NCI-H2196 treated with DMSO at 0.1 percent for 48 hours (cell line): Measurements from ENCODE around the gene FGG.

Experiments
- DNase-seq: peaks from one replicate; lab custom pipeline; 2025; ENCODE audit not compliant: unreplicated experiment; lab: John Stamatoyannopoulos, UW

The FGG gene

DNA sequence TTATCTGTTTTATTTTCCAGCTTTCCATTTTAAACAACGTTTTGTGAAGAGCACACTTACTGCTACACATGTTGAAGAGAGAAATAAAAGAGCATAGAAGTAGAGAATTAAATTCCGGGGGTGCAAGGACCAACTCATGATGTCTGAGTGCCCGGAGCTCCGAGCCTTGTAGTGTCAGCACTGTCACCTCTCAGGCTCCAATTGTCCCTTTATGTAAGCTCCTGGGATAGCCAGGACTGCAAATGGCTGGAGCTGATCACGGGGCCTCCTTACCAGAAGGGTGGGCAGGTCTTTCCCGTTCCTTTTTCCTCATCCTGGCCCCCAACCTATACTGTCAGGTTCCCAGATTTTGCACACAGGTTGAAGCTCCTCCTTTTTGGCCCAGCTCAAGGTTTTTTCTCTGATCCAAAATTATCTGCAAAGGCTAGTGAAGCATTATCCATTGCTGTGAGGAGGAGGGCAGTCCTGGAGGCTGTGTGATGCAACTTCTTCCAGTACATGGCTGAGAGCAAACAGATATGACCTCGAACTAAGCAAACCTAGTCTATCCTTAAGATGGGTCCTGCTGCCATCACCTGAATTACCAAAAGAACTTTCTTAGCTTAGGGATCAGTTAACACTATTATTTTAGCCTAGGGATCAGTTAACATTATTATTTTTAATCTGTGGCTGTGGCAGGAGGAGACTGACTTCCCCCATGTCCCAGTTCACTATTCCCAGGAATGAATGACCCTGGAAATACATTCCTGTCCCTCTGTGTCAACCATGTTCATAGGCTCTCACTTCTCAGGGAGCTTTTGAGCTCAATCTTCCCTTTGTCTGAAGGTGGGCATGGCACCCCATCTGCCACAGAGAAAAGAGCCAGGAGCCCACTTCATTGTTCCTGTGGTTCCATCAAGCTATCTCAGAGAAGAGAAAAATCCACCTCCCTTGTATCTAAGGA, at the start of gene FGG:
FGG (minus strand) TSS at position 185 of the 943 bp plus-strand sequence; CDS start at position 138, 47 bp downstream.
- no peak for DNase-seq

DNA sequence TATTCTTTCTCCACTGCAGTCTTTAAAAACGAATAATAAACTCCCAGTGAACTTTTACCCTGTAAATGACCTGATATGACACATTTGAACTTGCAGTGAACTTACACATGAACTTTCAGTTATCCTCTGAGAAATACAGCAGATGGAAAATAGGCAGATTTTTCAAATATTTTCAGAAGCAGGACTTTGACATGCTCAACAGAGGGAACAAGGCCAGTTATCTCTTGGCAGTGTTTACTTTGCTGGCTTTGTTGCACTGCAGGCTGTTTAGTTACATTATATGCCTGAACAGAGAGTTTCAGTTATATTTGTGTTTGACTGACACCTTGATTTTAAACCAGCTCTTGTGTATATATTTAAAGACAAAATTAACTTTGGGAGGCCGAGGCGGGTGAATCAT, 47.6 kb upstream of the FGG start:
- no peak for DNase-seq

DNA sequence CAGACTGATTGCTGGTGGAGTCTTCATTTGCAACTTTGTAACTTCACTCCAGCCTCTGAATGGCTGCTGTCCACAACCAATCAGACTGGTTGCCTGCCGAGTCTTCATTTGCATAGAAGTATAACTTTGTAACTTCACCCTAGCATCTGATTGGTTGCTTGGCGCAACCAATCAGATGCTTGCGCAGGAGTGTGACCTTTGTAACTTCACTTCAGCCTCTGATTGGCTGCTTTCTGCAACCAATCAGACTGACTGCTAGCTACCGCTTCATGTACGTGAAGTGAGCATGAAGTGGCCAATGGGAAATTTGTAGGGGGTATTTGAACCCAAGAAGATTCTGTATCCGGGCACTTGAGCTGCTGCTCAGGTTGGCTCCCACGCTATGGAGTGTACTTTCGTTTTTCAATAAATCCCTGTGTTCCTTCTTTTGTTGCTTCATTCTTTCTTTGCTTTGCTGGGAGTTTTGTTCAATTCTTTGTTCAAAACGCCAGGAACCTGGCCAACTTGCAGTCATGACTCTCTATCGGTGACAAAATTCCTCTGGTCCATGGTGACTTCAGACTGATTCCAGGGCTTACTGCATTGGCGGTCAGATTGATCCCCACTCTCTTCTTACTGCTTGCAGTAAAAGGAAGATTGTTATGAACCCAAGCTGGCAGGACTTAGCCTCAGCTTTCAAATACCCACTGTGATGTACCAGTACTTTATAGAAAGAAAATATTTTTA, 46.4 kb upstream of the FGG start:
- DNase-seq = no peak

DNA sequence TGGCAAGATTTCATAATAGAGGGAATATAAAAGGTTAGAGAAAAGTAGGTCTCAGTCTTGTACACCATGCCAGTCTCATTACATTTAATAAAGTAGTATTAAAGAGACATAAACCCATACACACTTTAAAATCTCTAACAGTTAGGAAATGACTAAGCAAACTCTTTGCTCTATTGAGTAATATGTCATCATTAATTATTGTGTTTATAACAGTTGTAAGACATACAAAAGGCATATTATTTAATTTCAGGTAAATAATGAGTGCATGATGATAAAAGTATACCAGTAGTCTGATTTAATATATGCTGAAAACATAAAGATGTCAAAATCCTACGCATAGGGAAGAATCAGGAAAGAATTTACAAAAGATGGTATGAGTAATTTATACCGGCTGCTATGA, 31.0 kb upstream of the FGG start:
- no peak for DNase-seq

DNA sequence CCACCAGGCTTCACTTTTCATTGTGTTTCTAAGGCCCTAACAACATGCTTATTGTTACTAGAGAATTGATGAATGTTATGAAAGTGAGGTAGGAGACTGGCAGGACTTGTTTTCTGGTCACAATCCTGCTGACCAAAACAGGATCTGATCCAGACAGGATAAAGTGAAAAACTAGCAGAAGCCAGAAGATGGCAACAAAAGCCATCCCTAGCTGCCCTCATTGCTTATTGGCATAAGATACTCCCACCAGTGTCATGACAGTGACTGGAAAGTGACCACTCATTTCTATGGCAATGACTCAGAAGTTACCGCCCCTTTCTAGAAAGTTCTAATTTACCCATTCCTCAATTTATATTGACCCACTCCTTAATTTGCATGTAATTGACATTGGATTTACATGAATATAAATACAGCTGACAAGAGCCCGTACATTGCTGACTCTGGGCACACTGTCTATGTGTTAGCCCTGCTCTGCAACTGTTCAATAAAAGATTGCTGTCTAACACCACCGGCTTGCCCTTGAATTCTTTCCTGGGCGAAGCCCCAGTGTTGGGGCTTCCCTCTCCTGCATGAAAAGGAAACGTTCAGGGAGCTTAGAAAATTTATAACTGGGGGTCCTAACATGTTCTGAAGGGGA, 30.0 kb upstream of the FGG start:
- no peak for DNase-seq

DNA sequence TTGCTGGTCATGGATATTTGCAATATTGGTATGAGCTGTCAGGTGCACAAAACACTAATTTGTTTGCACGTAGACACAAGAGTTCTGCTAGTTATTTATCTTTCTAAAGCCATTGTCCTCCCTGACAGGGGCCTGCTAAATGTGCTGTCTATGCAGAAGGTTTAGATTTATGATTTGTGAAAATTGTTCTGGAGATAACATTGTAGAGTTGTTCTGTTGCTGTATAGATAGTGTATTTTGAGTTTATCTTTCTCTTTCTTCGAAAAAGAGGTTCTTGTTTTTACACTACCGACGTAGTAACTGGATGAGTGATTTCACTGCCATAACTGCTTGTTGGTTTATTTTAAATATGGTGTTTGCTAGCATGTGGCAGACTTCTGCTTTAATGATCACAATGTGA, 28.5 kb upstream of the FGG start:
- DNase-seq = no peak

DNA sequence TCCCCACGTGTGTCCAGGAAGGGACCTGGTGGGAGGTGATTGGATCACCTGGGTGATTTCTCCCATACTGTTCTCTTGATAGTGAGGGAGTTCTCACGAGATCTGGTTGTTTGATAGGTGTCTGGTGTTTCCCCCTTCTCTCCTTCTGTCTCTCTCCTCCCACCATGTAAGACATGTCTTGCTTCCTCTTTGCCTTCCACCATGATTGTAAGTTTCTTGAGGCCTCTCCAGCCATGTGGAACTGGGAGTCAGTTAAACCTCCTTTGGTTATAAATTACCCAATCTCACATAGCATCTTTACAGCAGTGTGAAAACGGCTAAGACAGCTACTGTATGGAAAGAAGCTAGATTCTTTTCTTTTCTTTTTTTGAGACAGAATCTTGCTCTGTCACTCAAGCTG, 21.6 kb upstream of the FGG start:
- no peak for DNase-seq

DNA sequence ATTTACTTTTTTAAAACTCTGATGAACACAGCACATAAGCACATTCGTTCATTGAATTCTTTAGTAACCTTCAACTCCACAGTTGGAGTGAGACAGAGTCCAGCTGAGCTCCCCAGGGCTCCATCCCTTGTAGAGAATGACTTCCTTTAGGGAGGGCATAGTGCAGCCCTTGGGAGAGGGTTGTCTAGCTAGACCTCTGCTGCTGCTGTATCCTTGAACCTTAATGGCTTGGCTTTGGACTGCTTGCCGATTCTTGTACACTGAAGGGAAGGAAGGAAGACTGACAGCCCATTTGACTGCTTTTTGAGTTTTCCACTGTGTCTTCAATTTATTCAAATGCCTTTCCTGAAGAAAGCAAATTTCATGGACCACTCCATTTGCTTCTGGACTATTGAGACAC, 19.4 kb upstream of the FGG start:
- DNase-seq = no peak

DNA sequence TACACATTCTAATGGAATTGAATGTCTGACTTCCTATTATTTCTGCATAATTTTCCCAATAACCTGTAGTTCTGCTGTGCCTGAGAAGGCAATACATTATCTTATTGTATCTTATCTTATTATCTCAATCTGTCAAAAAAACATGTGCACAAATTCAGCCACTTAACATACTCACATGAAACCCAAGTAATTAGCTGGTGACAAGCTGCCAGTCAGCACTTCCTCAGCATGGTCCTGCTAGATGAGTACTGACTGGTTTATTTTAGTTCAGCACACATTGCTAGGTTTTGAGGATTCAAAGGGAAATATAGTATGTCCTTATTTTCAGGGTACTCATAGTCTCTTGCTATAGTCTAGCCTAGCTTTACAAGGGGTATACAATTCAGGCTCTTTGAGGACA, 17.9 kb upstream of the FGG start:
- no peak for DNase-seq

DNA sequence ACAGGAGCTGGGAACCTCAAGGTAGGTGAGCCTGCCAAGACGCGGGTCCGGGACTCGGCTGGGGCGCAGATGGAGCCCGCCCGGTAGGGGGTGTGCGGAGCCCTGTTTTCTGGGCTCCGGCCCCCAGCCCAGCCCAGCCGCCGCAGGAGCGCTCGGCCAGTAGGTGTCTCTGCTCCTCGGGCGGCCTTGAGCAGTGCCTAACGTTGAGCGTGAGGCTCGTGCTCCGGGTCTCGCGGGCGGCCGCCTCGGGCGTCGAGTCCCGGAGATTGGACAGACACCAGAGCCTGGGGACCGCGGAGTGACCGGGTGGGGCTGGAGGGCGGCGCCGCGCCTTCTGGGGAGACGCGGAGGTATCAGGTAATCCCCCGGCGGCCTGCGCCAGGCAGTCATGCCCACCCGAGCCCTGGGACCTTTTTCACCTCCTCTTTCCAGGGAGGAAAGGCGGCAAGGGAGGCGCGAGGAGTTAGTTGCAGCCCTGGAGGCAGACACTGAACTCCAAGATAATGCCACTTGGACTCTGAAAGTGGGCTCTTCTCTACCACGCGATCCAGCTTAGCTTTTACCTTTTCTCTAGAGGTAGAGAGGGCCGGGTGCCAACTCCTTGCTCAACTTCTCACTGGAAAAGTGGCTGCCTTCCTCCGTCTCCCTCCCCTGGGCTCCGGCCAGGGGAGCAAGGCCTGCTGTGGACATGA, 14.5 kb upstream of the FGG start:
- no peak for DNase-seq

DNA sequence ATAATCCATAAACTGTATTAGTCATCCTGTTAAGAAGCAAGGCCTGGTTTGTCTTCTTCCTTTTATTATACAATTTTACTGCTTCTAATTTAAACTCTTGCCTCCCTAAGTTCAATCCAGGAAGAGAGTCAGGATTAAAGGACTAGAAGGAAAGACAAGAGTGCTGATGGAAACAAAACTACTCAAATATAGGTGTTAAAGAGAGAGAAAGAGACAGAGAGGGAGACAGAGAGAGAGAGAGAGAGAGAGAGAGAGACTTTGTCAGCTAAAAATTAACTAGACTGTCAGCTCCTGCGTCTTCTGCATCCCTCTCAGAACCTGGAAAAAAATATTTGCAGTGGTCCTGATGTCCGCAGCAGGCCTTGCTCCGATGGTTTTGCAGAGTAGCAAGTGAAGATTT, 13.5 kb upstream of the FGG start:
- DNase-seq = no peak

DNA sequence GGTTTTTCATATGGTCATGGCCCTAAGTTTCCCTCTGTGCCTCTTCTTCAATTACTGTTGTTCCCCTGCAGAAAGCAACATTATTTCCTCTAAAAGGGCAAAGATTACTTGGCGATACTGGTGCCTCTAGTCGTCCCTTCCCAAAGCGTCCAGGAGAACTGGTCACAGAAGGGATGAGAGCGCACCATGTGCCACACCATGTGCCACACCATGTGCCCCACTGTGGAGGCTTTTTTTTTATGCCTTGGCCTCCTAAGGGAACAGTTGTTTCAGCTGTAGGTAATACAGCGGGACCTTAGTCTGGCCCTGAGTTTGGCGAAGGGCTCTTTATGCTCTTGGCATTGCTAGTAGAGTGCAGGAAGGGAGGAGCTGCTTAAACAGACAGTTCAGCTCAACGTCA, 11.5 kb upstream of the FGG start:
- no peak for DNase-seq

DNA sequence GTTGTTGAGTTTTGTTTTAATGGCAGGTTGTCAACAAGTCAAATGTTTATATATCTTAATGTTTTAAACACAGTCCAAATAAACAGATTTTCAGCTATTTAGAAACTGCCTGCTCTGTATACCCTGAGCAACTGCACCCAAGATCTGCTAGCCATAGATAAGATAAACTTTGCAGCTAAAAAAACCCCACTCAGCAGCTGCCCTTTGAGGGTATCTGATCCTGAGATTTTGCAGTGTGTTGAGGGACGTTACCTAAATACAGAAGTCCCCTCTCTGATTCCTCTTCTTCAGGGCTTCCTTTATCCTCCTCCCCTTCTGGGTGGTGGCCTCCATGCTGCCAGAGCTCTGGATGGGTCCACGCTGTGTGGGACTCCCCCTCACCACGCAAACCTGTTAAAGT, 11.0 kb upstream of the FGG start:
- DNase-seq = no peak

DNA sequence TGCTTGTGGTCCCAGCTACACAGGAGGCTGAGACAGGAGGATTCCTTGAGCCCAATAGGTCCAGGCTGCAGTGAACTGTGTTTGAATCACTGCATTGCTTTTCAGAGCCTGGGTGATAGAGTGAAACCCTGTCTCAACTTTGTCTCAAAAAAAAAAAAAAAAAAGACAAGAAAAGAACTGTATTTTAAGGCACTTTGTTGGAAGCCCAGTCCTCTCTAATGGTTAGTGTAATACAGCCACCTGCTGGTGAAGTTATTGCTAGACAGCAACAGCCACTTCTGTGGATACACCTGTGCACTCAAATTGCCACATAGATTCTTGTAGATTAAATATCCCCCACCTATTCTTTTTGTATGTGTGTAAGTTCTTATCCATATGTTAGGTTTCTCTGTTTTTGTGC, 10.1 kb upstream of the FGG start:
- DNase-seq = no peak

DNA sequence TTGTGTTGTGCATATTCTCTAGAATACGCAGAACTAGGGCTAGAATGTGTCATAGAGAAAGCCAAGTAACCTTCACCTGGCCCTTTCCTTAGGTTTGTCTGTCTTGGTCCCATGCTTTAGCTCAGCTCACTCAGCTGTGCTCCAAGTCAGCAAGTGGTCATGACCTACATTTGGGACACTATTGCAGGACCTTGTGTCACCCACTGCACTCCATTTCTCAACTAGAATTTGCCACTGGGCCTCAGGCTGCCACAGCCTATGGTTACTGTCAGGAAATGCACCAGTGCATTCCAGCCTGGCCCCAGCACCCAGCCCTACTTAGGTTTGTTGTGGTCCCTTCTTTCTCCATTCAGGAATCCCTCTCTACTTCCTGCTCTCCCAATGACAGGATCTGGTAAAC, 7.7 kb upstream of the FGG start:
- DNase-seq = no peak

DNA sequence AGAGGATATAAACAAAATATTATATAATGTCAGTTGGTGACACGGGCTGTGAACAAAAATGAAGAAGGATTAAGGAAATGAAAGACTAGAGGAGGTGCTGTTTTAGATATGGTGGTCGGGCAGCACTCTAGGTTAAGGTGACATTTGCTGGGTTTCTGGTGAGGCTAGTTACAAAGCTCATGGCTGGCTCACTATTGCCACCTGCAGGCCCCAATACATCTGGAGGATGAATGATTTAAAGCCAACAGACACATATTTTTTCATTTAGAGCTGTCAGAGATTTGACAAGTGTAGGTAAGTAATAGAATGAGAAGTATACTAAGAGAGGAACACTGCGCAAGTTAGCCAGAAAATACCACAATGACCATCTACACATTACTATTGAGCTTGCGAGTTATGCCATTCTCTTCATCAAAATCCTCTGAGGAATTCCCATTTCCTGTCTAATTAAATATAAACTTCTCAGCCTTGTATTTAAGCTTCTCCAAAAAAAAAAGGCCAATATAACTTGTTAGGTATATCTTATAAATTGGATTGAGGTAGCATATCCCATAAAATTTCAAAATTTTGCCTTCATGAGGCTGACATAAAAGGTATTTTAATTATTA, 6.4 kb upstream of the FGG start:
- no peak for DNase-seq

DNA sequence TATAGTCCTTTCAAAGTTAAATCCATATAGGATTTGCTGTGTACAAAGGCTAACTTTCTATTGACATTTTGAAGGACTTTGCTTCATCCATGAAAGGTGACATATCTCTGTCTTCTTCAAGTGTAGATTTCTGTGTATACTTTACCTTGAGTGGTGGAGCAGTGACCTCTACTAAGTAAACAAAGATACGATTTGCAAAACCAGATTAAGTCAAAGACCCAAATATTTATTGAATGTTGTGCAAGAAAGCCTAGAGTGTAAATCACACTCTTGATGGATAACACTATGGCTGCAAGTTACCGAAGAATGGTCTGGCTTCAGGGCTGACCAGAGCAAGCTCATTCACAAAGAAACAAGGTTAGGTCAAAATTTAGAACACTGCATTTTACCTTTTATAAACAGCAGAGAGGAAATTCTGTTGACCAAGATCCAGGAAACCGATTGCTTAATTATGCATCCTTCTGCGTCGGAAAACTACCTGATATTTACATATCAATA, 5.4 kb upstream of the FGG start:
- DNase-seq = no peak

DNA sequence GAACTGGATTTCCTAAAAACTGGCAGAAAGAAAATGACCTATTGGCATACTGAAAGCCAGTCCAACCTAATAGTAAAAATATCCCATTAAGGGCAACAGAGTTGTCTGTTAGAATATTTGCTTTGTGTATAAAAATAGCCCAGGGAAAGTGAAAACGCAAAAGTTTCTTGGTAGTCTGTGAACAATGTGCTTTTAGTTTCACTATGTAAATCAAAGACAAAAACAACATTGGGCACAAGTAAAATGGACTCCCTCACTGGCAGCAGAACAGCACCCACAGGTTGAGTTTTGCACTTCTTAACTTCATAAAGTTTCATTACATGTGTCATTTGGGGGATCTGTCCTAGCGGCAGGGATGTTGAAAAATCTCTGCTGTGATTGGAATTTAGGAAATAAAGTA, 4.3 kb upstream of the FGG start:
- DNase-seq = no peak

DNA sequence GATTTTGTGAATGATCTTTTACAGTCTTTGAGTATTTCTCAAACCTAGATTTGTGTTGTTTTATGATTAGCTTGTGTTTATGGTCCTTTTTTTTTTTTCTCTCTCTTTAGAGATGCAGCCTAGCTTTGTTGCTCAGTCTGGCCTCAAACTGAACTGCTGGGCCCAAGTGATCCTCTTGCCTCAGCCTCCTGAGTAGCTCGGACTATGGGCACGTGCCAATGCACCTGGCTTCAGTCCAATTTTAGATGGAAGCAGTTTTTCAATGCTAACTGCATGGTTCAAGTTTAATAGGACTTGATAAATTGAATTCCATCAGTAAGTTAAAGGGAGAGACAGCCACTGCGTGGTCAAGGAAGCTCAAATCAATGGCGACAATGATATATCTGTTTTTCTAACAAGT, 3.8 kb upstream of the FGG start:
- no peak for DNase-seq

DNA sequence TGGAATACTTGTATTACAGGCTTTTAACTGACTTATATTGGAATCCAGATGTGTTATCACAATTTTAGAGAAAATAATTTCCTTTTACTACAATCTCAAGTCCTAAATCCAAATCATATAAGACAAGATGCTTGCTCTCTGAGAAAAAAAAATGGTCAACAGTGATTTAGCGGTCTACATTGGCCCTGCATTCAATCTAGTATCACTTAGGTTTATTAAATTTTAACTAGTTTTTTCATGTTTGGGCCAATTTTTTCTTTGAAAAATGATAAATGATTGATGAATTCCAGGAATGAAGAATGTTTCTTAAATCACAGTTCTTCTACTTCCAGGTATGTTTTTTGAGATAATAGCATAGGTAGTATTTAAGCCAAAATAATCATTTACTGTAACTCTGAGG, 2.8 kb upstream of the FGG start:
- DNase-seq = no peak

DNA sequence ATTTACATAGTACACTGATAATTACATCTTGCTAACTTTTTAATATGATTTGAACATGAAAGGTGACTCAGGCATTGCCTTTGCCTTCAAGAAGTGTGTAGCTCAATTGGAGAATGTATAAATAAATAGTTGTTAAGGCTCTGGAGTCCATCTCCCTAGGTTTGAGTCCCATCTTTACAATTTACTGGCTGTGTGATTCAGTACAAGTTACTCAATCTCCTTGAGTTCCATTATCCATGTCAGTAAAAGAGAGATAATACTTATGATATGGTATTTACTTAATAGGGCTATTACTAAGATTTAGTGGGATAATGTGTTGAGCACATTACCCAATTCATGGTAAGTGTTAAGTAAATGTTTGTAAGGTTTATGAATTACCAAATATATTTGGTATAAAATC, 1.9 kb upstream of the FGG start:
- DNase-seq = no peak
